Measurements from ENCODE around the gene MAP2K5.

DNA sequence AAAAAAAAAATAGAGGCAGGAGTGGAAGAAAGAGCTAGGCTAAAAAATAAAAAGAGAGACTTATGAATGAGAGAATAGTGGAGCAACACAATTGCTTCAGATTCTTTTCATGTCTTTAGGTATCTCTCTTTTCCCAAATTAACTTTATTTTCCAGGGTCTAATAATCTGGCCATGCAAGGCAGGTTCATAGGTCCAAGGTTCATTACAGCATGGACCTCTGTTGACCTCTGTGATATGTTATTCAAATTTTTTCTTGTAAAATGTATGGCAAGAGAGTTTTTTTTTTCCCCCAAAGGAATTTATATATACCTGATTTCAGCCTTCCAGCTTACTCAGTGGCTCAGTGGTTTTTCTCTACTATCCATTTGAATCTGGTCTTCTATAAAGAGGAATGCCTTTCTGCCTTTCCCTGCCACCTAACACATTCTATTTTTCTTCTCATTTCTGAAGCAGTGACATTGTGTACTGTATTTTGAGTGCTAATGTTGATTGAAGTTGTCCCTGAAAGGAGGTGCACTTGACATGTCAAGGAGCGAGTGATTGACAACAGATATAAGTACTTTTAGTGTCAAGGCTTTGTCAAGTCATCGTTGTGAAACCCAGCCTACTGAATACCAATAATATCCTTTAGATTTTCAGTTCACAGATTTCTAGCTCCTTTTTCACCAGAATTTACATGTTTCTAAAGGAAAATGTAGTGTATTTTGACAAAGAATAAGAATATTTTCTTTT, 118.5 kb downstream of the MAP2K5 start:
- no peak for TF ChIP-seq EZH2 (IDR thresholded peaks at IDR 0.05; ENCODE audit: borderline replicate concordance, insufficient read depth, low read length, poor library complexity, severe bottlenecking)
- TF ChIP-seq, protein P1, sequence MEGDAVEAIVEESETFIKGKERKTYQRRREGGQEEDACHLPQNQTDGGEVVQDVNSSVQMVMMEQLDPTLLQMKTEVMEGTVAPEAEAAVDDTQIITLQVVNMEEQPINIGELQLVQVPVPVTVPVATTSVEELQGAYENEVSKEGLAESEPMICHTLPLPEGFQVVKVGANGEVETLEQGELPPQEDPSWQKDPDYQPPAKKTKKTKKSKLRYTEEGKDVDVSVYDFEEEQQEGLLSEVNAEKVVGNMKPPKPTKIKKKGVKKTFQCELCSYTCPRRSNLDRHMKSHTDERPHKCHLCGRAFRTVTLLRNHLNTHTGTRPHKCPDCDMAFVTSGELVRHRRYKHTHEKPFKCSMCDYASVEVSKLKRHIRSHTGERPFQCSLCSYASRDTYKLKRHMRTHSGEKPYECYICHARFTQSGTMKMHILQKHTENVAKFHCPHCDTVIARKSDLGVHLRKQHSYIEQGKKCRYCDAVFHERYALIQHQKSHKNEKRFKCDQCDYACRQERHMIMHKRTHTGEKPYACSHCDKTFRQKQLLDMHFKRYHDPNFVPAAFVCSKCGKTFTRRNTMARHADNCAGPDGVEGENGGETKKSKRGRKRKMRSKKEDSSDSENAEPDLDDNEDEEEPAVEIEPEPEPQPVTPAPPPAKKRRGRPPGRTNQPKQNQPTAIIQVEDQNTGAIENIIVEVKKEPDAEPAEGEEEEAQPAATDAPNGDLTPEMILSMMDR (IDR thresholded peaks at IDR 0.05; ENCODE audit: poor library complexity, severe bottlenecking), result no peak
- TF ChIP-seq POLR2AphosphoS5 (IDR thresholded peaks at IDR 0.05), result peak; percentile 92
- peak; percentile 99 for TF ChIP-seq EP300 (conservative IDR thresholded peaks at IDR 0.05; ENCODE audit: poor library complexity, severe bottlenecking)
